Measurements from ENCODE around the gene SLC8A2. TPM values are rescaled to one million over a fixed set of nuclear protein-coding genes. Genes with fewer than 3 reads are reported as not detected.

The SLC8A2 gene
- total and polyA plus RNA-seq, 3 donors from 2014 or later, result 4.2 to 12.9 (median 5.0) TPM

DNA sequence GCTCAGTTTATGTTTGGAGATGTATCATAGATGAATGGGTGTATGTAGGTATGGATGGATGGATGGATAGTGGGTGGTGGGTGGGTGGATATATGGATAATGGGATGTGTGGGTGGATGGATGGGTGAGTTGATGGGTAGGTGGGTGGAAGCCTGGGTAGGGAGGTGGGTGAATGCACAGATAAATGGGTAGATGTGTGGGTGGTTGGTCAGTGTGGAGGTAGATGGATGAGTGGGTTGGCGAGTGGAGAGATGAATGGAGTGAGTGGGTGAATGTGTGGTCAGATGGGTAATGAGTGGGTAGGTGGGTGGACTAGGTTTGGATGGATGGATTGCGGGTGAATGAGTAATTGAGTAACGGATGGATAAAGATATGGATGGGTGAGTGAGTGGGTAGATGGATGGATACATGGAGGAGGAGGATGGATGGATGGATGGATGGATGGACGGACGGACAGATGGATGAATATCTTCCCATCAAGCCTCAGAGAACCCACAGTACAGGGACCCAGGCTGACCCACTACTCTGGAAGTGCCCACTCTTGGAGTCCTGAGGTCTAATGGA lies 65.8 kb downstream of the SLC8A2 start:
- Histone ChIP-seq H3K36me3 (ENCODE audit: low read depth, missing control alignments) (no peaks in the 10 kb centered on the region), H3K27ac (no peak overlapping the region), H3K4me1 (no peaks in the 10 kb centered on the region), H3K9me3 (no peaks in the 10 kb centered on the region), H3K4me3 (no peak overlapping the region), H3K27me3 (no peaks in the 10 kb centered on the region)
- no peak for DNase-seq
- WGBS, 2 donors, result 86 to 92% methylated on average over 5 of the region's 5 CpGs
- intact Hi-C loops (cut with DNase I; ENCODE audit: low total_unique reads), result no loop called here
- TF ChIP-seq, protein P1, sequence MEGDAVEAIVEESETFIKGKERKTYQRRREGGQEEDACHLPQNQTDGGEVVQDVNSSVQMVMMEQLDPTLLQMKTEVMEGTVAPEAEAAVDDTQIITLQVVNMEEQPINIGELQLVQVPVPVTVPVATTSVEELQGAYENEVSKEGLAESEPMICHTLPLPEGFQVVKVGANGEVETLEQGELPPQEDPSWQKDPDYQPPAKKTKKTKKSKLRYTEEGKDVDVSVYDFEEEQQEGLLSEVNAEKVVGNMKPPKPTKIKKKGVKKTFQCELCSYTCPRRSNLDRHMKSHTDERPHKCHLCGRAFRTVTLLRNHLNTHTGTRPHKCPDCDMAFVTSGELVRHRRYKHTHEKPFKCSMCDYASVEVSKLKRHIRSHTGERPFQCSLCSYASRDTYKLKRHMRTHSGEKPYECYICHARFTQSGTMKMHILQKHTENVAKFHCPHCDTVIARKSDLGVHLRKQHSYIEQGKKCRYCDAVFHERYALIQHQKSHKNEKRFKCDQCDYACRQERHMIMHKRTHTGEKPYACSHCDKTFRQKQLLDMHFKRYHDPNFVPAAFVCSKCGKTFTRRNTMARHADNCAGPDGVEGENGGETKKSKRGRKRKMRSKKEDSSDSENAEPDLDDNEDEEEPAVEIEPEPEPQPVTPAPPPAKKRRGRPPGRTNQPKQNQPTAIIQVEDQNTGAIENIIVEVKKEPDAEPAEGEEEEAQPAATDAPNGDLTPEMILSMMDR (IDR thresholded peaks at IDR 0.05), result no peak

DNA sequence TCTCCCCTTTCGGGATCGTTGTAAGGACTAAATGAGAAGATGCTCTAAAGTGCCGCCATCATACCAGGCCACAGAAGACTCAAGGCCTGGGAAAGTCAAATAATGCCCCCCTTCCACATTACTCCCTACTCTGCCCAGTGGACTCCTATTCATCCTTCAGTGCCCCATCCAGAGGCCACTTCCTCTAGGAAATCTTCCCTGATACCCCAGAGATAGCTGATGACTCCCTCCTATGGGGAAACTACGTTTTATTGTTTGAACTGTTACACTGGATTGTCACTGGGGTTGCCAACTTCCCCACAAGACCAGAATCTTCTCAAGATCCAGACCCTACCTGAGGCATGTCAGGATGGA lies 66.5 kb downstream of the SLC8A2 start:
- Histone ChIP-seq H3K9me3 (no peaks in the 10 kb centered on the region), H3K27ac (no peak overlapping the region), H3K36me3 (ENCODE audit: low read depth, missing control alignments) (no peaks in the 10 kb centered on the region), H3K4me3 (no peak overlapping the region), H3K27me3 (no peaks in the 10 kb centered on the region), H3K4me1 (no peaks in the 10 kb centered on the region)
- intact Hi-C loops (cut with DNase I; ENCODE audit: low total_unique reads), result no loop called here
- TF ChIP-seq, protein P1 (IDR thresholded peaks at IDR 0.05), result no peak
- no peak for TF ChIP-seq POLR2A (IDR thresholded peaks at IDR 0.05)
- WGBS, 2 donors, result 88 to 92% methylated on average over 4 of the region's 4 CpGs
- DNase-seq, result no peak

DNA sequence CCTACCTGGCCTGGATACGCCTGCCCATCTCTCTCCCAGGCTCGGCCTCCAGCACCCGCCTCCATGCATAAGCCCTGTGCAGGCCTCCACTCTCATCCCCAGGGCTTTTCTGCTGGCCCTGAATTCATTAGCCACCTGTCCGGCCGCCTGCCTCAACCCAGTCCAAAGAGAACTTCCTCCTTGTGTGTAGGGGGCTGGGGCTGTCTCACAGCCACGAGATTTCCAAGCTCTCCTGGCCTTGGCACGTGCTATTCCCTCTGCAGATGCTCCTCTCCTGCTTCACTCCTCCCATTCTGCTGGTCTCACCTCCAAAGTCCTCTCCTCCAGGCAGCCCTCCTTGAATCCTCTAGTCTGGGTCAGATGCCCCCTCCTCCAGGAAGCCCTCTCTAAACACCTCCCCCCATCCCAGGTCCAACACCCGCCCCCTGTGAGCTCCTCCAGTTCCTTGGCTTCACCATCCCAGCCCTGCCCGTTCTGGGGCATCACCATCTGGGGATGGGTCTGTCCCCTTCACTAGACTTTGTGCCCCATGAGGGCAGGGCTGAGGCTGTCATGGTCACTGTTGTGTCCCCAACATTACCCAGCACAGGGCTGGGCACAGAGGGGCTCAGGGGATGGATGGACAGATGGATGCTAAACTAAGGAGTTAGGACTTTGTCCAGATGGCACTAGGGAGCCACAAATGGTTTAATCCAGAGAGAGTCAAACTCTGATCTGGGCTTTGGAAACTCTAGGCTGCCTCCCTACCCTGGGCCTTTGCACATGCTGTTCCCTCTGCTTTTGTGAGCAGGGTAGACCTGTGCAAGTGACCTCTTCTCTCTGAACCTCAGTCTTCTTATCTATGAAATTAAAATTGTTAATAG lies 67.1 kb downstream of the SLC8A2 start:
- Histone ChIP-seq H3K4me1 (no peaks in the 10 kb centered on the region), H3K4me3 (no peak overlapping the region), H3K27me3 (no peaks in the 10 kb centered on the region), H3K27ac (no peak overlapping the region), H3K36me3 (ENCODE audit: low read depth, missing control alignments) (no peaks in the 10 kb centered on the region), H3K9me3 (no peaks in the 10 kb centered on the region)
- DNase-seq, result no peak
- no peak for TF ChIP-seq POLR2A (IDR thresholded peaks at IDR 0.05)
- TF ChIP-seq, protein P1 (IDR thresholded peaks at IDR 0.05), result no peak
- WGBS, 2 donors, result 82 to 90% methylated on average over 9 of the region's 9 CpGs
- intact Hi-C loops (cut with DNase I; ENCODE audit: low total_unique reads), result no loop called here

DNA sequence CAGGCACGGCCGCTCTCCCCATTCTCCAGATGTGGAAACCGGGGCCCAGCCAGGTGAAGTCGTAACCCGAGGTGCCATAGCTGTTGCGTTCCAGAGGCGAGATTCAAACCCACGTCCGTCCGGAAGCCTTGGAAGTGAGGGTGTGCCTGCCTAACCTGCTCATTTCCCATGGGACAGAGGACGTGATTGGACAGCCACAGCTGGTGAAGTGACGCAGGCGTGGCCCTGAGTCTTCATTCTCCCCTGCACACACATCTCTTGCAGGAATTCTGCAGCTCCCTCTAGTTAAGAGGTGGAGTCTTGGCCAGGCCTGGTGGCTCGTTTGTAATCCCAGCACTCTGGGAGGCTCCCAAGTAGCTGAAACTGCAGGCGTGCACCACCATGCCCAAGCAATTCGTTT lies 69.2 kb downstream of the SLC8A2 start:
- TF ChIP-seq, protein P1 (IDR thresholded peaks at IDR 0.05), result no peak
- TF ChIP-seq POLR2A (IDR thresholded peaks at IDR 0.05), result no peak
- no peak overlapping the region for H3K27ac ChIP-seq
- 85 to 93% methylated on average over 14 to 16 of the region's 16 CpGs for WGBS, 2 donors
- H3K36me3 ChIP-seq (ENCODE audit: low read depth, missing control alignments), result no peaks in the 10 kb centered on the region
- H3K4me3 ChIP-seq, result no peak overlapping the region
- intact Hi-C loops (cut with DNase I; ENCODE audit: low total_unique reads), result no loop called here
- H3K9me3 ChIP-seq, result no peaks in the 10 kb centered on the region
- DNase-seq, result no peak
- H3K4me1 ChIP-seq, result no peaks in the 10 kb centered on the region
- H3K27me3 ChIP-seq, result no peaks in the 10 kb centered on the region
